Endodermal cell (in vitro differentiated cells): ENCODE measurements around the gene MYBPC3. TPM values are rescaled to one million over a fixed set of nuclear protein-coding genes. Genes with fewer than 3 reads are reported as not detected.

Experiments used
- DNase-seq: peaks from one replicate; pipeline ENCODE4 v3.0.0-alpha.2; 2017
- H3K27ac ChIP-seq: 2 replicates; pipeline ENCODE4 v1.5.1; 2013; ENCODE audit warnings: mild to moderate bottlenecking, low read depth, low read length, moderate library complexity
- H3K27me3 ChIP-seq: 2 replicates; pipeline ENCODE4 v1.6.1; 2013; ENCODE audit warnings: mild to moderate bottlenecking, low read length, moderate library complexity; ENCODE audit not compliant: insufficient read depth, control insufficient read depth, poor library complexity, severe bottlenecking
- H3K36me3 ChIP-seq: 2 replicates; pipeline ENCODE4 v1.7.0; 2013; ENCODE audit warnings: mild to moderate bottlenecking, low read length, moderate library complexity; ENCODE audit not compliant: control insufficient read depth, insufficient read depth
- H3K4me1 ChIP-seq: one replicate; pipeline ENCODE4 v1.7.0; 2013; ENCODE audit warnings: low read length; ENCODE audit not compliant: control insufficient read depth, insufficient read depth
- H3K4me3 ChIP-seq: 2 replicates; pipeline ENCODE4 v1.5.1; 2013; ENCODE audit warnings: mild to moderate bottlenecking, low read length, moderate library complexity
- H3K9ac ChIP-seq: 2 replicates; pipeline ENCODE4 v1.6.1; 2013; ENCODE audit warnings: mild to moderate bottlenecking, low read length, moderate library complexity; ENCODE audit not compliant: poor library complexity, severe bottlenecking; ENCODE audit errors: extremely low read depth
- H3K9me3 ChIP-seq: 2 replicates; pipeline ENCODE4 v1.6.1; 2013; ENCODE audit warnings: mild to moderate bottlenecking, low read length, moderate library complexity; ENCODE audit not compliant: control insufficient read depth
- H3K27ac Mint-ChIP-seq: 2 replicates; pipeline ENCODE4 v1.8.0; 2020; ENCODE audit warnings: mixed read lengths
- H3K27me3 Mint-ChIP-seq: 2 replicates; pipeline ENCODE4 v1.8.0; 2021; ENCODE audit warnings: mild to moderate bottlenecking, mixed read lengths; ENCODE audit not compliant: insufficient read depth
- H3K36me3 Mint-ChIP-seq: 2 replicates; pipeline ENCODE4 v1.8.0; 2020; ENCODE audit warnings: low read depth, mixed read lengths
- H3K4me1 Mint-ChIP-seq: 2 replicates; pipeline ENCODE4 v1.8.0; 2020; ENCODE audit warnings: mixed read lengths
- H3K4me3 Mint-ChIP-seq: 2 replicates; pipeline ENCODE4 v1.8.0; 2020; ENCODE audit warnings: mild to moderate bottlenecking, moderate library complexity, mixed read lengths
- H3K9me3 Mint-ChIP-seq: 2 replicates; pipeline ENCODE4 v1.8.0; 2020; ENCODE audit warnings: mild to moderate bottlenecking, mixed read lengths
- WGBS, 2 experiments: methylation state at CpG; one replicate each; pipeline versions ENCODE4 v1.1.5 to v1.1.7; 2013; ENCODE audit warnings: missing lambda C conversion rate in 2 of 2, mixed read lengths in 1 of 2; ENCODE audit not compliant: insufficient coverage in 1 of 2, insufficient read length in 1 of 2; 5-methylcytosine and 5-hydroxymethylcytosine counted together
- total RNA-seq, 2 donors: library from RNA; stranded (reverse); fragmentation: NEBNext Ultra II Directional in 1 of 2; extraction: Animal tissue kit (Norgen Biotek cat#: 25700) in 1 of 2; gene quantifications; 2 replicates in 1 of 2; 3 replicates in 1 of 2; pipeline ENCODE4 v1.2.1, GENCODE V29; 2021
- TF ChIP-seq, protein P1 (sequence below): fragments of 200-600 bp; sonication (generic); conservative IDR thresholded peaks from 2 replicates; pipeline ENCODE4 v1.5.0; 2021; ENCODE audit warnings: antibody characterized with exemption, mild to moderate bottlenecking

MYBPC3 gene
- total RNA-seq, 2 donors from 2014 or later, result 0.07 TPM; not detected in 1

DNA sequence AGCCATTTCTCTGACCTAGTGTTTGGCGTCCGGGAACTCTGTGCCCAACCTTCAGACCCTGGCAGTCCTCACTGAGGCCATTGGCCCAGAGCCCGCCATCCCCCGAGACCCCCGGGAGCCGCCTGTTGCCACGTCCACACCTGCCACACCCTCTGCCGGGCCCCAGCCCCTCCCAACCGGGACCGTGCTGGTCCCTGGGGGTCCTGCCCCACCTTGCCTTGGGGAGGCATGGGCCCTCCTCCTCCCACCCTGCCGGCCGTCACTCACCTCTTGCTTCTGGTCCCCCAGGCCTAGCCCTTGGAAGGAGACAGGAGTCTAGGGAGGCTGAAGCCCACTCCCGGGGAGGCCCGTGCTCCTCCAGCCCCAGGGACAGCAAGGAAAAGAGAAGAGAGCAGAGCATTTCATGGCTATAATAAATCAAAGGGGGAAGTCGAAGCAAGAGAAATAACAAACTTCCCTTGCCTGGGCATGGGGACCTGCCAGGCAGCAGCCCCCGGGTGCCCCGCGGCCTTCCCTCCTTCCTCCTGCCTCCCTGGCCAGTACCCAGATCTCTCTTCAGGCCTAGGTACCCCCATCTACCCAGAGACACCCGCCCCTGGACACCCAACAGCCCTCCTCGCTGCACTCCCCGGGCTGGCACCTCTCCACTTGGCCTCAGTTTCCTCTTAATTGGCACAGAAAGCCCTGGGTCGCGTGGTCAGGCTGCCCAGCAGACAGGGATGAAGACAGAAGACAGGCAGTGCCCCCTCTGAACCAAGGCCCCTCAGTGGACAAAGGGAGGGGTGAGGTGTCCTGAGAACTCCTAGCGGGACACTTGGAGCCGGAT lies 42.9 kb upstream of the MYBPC3 start:
- no peak overlapping the region for H3K27ac Mint-ChIP-seq
- no peak overlapping the region for H3K9ac ChIP-seq
- TF ChIP-seq, protein P1, sequence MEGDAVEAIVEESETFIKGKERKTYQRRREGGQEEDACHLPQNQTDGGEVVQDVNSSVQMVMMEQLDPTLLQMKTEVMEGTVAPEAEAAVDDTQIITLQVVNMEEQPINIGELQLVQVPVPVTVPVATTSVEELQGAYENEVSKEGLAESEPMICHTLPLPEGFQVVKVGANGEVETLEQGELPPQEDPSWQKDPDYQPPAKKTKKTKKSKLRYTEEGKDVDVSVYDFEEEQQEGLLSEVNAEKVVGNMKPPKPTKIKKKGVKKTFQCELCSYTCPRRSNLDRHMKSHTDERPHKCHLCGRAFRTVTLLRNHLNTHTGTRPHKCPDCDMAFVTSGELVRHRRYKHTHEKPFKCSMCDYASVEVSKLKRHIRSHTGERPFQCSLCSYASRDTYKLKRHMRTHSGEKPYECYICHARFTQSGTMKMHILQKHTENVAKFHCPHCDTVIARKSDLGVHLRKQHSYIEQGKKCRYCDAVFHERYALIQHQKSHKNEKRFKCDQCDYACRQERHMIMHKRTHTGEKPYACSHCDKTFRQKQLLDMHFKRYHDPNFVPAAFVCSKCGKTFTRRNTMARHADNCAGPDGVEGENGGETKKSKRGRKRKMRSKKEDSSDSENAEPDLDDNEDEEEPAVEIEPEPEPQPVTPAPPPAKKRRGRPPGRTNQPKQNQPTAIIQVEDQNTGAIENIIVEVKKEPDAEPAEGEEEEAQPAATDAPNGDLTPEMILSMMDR, result no peak

DNA sequence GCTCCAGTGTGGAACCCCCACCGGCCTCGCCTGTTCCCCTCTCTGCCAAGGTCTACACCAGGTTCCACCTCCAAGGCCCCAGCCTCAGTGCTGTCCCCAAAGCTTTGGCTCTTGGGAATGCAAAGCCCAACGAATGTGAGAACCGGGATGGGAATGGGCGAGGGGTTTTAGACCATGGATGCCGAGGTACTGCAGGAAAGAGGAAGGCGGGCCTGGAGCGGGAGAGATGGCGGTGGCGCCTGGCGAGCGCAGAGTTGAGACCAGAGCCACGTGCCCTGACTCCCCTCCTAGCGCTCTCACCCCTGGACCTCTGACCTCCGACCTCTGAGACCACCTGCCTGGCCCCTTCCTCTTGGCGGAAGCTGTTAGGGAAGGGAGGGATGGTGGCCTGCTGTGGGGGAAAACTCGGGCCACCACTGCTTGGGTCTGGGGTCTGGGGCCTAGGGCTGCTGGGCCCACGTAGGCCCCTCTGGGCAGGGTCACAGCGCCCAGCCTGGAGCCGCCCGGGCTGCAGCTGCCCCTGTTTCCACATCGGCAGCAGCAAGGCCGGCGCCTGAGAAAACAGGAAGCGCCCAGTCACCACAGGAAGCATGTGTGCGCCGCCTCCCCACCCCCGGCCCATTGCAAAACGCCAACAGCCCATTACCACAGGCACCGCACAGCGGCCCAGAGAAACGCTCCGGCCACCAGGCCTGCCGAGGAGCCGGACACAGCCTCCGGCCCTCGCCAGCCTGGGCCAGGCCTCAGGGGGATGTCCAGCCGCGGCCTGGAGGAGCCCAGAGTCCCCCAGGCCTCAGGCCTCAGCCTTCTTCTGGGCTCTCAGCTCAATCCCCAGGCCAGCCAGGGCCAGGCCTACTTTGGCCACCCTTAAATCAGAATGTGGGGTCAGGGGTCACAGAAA lies 42.1 kb upstream of the MYBPC3 start:
- TF ChIP-seq, protein P1, result no peak
- Histone ChIP-seq H3K27me3 (no peaks in the 10 kb centered on the region), H3K9ac (no peak overlapping the region), H3K9me3 (no peaks in the 10 kb centered on the region), H3K36me3 (no peaks in the 10 kb centered on the region), H3K27ac (no peak overlapping the region), H3K4me3 (no peak overlapping the region), H3K4me1 (no peaks in the 10 kb centered on the region)
- H3K4me1 Mint-ChIP-seq, result peaks cover 8% of the 10 kb centered on the region
- no peak overlapping the region for H3K27ac Mint-ChIP-seq
- H3K9me3 Mint-ChIP-seq, result no peaks in the 10 kb centered on the region
- H3K4me3 Mint-ChIP-seq, result no peak overlapping the region
- H3K36me3 Mint-ChIP-seq, result no peaks in the 10 kb centered on the region
- DNase-seq, result peak; percentile 49
- 90 to 95% methylated on average over 28 to 39 of the region's 39 CpGs for WGBS, 2 experiments
- no peaks in the 10 kb centered on the region for H3K27me3 Mint-ChIP-seq

More for the DNA sequence above, 42.9 kb upstream of the MYBPC3 start:
- no peak for DNase-seq
- Mint-ChIP-seq H3K36me3 (no peaks in the 10 kb centered on the region), H3K4me3 (no peak overlapping the region), H3K27me3 (no peaks in the 10 kb centered on the region), H3K4me1 (peaks cover 10% of the 10 kb centered on the region), H3K9me3 (no peaks in the 10 kb centered on the region)
- no peaks in the 10 kb centered on the region for H3K4me1 ChIP-seq
- H3K4me3 ChIP-seq, result no peak overlapping the region
- no peaks in the 10 kb centered on the region for H3K9me3 ChIP-seq
- no peak overlapping the region for H3K27ac ChIP-seq
- WGBS, 2 experiments, result 86 to 92% methylated on average over 13 to 25 of the region's 25 CpGs
- no peaks in the 10 kb centered on the region for H3K27me3 ChIP-seq
- H3K36me3 ChIP-seq, result no peaks in the 10 kb centered on the region

DNA sequence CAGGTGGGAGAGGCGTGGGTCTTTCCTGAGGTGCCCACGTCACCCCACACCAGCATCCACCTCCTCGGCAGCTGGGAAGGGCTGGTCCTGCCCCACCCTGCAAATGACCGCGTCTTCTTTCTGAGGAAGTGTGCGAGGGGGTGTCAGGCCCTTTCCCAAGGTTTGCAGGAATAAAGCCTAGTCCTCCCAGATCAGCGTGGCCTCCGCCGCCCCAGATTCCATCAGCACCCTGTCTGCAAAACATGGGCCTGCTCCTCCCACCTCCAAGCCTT lies 41.5 kb upstream of the MYBPC3 start:
- Histone ChIP-seq H3K9ac (no peak overlapping the region), H3K4me3 (no peak overlapping the region), H3K36me3 (no peaks in the 10 kb centered on the region), H3K4me1 (no peaks in the 10 kb centered on the region), H3K27ac (no peak overlapping the region), H3K27me3 (no peaks in the 10 kb centered on the region), H3K9me3 (no peaks in the 10 kb centered on the region)
- Mint-ChIP-seq H3K27ac (no peak overlapping the region), H3K4me3 (no peak overlapping the region), H3K4me1 (peaks cover 8% of the 10 kb centered on the region), H3K9me3 (no peaks in the 10 kb centered on the region), H3K36me3 (no peaks in the 10 kb centered on the region), H3K27me3 (no peaks in the 10 kb centered on the region)
- WGBS, 2 experiments, result 95% methylated on average over 3 to 9 of the region's 9 CpGs
- TF ChIP-seq, protein P1, result no peak
- no peak for DNase-seq
